GM21360 (cell line): Measurements from ENCODE around the gene PEDS1.
"Not testable (repeated sequence)": the region's sequence is repeated elsewhere in the genome, so short reads cannot be mapped to it uniquely, and the experiment has no call there.

Experiments
- ATAC-seq: cut with Tn5 transposase; IDR thresholded peaks from one replicate; pipeline ENCODE4 v1.9.1; 2021; ENCODE audit warnings: mild to moderate bottlenecking, moderate library complexity; ENCODE audit not compliant: unreplicated experiment

Gene PEDS1

GRCh38 chr20:50136822-50137599 lies 16.5 kb downstream of the PEDS1 start:
- no peak for ATAC-seq

DNA sequence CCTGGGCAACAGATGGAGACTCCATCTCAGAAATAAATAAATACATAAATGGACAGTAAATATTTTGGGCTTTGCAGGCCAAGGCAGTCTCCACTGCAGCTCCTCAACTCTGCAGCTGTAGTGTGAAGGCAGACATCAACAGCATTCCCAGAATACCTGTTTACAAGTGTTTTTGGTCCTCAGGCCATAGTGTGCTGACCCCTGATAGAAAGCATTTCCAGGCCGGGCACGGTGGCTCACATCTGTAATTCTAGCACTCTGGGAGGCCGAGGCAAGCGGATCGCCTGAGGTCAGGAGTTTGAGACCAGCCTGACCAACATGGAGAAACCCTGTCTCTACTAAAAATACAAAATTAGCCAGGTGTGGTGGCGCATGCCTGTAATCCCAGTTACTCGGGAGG lies 18.4 kb downstream of the PEDS1 start:
- ATAC-seq, result not testable (repeated sequence)

DNA sequence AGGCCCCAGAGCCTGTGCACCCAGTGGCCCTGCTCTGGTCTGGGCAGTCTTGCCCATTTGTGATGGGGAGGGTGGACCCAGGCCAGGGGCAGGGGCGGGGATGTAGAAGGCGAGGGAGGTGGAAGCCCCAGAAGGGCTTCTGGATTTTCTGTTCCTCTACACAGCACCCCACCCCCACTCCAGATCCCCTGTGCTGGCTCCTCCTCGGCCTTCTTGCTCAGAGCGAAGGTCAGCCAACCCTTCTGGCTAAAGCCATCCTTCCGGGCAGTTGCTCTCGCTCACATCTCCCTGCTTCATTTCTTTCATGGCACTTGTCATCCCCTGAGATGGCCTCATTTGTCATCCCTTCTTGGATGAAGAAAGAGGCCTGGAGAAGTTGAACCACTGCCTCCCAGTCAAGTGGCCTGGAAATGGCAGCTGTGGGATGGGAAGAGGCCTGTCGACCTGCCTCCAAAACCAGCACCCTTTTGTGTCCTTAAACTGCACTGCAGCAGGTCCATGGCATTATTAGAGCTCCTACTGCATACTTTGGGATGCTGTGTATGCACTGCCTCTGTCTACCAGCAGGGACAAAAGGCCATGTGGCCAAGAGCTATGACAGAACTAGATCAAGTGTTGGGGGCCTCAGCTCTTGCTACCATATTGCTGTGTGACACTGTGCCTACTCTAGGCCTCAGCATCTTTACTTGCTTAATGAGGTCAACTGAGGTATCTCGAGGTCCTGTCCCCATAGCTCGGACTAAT lies 19.9 kb downstream of the PEDS1 start:
- ATAC-seq, result no peak

DNA sequence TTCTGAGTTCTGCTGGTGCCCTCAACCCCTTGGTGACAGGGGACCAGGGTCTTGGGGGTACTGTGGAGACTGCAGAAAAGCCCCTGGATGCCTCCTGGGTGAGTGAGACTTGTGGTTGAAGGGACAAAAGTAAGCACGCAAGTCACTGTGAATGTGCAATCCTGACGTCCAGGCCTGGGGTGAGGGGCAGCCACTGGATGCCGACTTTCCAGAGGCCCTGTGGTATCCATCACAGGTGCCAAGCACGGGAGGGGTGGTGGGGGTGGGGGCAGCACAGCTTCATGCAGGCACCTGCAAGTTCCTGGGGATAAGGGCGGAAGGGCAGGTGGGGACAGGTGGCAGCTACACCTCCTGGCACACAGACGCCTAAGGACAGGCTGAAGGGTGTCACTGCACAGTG lies 20.5 kb downstream of the PEDS1 start:
- no peak for ATAC-seq

DNA sequence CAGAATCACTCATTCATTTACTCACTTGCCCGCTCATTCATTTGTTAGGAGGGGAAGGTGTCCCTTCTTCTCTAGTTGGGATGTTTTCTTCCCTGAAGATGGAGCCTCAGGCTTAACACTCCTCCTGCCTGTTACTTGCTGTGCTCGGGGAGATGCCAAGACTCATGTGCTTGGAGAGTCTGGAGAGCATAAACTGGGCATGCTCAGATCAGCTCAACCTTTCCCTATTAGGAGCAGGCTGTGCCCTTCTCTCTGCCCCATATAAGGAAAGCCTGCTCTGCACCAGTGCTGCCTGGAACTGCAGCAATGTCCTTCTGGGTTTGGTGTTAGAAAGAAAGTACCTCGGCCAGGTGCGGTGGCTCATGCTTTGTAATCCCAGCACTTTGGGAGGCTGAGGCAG lies 22.5 kb downstream of the PEDS1 start:
- ATAC-seq, result no peak

DNA sequence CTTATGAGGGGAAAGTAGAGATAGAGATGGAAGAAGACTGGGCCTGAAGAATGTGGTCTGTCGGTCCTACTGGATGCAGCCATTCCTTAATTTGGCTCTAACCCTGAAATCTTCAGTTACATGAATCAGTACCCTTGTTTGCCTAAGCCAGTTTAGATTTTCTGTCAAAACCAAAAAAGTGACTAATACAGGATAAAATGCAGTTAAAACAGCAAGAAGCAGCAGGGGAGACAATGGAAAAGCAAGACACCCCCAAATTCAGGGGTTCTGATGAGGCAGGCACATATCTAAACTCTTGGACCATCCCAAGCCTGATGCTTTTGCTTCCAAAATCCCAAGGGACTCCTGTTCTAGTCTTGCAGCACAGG lies 23.2 kb downstream of the PEDS1 start:
- no peak for ATAC-seq

DNA sequence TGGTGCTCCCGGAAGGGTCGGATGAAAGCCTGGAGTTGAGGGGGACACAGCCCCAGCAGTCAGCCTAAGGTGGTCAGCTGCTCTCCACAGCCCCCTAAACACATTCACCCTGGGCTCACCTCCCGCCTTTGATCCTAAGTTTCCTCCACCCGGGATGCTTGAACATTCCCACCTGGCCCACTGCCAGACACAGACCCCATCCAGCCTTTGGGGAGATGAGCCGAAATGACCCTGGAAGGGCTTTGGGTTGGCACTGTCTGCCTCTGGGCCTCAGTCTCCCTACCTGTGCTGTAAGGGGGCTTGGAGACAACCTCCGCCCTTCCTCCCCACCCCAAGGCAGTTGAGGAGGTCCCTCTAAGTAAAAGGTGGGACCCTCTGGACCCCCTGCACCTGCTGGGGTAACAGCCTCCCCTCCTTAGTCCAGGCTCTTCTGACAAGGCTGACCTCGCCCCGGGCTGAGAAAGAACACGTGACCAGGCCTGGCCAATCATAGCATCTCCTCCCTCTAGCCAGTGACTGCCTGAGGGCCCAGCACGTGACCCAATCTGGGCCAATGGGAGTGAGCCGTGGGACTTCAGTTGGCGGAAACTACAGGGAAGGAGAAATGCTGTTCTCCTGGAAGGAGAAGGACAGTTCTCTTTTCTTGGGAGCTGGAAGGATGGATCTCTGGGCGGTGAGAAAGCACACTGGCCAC lies 23.7 kb downstream of the PEDS1 start:
- ATAC-seq, result no peak

- ATAC-seq, result no peak
Observed at GRCh38 chr20:50128520-50128905, 25.0 kb downstream of the PEDS1 start.

DNA sequence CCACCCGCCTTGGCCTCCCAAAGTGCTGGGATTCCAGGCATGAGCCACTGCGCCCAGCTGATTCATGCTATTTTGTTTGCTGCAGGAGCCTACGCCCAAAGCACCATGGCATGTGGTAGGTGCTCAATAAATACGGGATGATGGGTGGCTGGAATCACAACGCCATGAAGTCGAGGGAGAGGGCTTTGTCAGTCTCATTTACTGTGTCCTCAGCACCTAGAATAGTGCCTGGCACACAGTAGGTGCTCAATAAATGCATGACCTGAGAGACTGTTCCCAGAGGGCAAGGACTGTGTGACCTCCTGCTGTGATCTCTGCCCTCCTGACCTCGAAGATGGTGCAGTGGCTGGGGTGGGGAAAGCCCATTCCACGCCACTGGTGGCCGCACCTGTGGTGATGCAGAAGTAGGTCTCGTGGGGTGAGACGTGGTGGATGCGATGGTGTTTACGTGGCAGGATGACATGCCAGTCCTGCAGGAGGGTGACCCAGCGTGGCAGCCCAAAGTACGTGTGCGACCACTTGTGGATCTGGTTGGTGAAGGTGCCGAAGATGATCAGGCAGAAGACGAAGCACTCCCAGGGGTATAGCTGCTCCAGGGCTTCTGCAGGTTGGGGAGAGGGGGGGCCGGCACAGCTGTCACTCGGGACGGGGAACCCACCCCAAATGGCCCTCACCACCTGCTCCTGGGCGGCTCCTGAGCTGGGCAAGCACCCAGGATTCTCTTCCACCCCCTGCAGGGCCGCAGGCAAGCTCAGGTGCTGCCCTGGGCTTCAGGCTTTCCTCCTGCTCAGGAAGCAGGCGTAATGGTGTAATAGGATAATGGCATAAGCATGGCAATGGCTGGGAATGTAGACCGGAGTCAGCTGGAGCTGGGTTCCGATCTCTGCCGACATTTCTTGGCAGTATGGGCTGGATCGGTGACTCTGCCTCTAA lies 25.7 kb downstream of the PEDS1 start:
- no peak for ATAC-seq

DNA sequence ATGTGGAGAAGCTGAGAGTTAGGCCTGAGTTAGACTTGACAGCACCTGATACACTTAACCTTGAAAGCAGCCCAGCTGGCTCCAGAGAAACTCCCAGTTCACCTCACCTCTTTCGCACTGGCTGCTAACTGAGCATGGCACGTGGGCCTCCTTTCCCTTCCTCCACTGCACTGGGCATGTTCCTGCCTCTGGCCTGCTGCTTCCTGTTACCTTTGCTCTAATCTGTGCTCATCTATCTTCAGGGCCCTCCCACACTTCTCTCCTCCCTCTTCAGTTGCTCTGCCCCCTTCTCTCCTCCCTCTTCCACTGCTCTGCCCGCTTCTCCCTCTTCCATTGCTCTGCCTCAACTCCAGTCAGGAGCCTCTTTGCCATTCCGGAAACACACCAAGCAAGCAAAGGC lies 26.9 kb downstream of the PEDS1 start:
- no peak for ATAC-seq

GRCh38 chr20:50125279-50125678 lies 28.2 kb downstream of the PEDS1 start:
- no peak for ATAC-seq

DNA sequence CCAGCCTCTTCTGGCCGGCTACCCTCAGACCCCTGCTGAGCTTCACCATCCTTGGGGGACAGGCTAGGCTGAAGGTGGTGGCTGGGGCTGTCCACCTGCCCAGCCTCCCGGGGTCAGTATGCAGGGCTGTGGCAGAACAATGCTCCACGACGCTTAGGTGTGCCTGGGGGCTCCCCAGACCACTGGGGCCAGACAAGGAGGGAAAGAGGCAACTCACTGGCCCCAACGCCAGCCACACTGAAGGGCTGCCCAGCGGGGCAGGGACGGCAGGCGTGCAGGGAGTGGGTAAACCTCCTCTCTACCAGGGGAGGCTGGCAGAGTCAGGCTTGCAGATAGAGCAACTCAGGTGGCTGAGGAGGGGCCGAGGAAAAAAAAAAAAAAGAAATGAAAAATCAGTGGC lies 29.0 kb downstream of the PEDS1 start:
- ATAC-seq, result no peak

DNA sequence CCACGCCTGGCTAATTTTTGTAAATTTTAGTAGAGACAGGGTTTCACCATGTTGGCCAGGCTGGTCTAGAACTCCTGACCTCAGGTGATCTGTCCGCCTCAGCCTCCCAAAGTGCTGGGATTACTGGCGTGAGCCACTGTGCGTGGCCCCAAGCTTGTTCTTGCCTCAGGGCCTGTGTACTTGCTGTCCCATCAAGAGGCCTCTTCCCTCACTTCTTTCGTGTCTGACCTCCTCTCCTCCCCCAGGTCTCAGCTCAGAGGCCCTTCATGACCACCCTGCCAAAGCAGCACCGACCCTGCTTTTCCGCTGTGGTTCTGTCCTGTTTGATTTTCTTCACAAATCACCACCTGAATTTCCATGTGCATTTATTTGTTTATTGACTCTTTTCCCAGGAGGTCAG lies 30.1 kb downstream of the PEDS1 start:
- no peak for ATAC-seq

- no peak for ATAC-seq
Observed at GRCh38 chr20:50122763-50123162, 30.8 kb downstream of the PEDS1 start.

DNA sequence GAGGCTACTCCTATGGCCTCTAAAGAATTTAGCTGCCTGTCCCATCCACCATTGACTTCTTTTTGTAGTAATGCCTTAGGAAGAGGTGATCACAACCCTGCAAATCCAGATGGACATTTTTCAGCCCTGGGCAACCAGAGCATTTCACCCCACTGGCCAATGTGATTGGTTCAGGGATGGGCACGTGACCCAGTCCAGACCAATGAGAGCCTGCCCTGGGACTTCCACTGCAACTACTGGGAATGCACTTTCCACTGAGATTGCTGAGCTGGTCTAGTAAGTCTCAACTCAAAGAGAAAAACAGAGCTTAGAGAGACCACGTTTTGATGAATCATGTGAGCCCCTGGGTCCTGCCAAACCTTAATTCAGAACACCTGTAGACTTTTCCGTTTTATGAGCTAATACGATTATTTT lies 31.7 kb downstream of the PEDS1 start:
- ATAC-seq, result no peak

GRCh38 chr20:50120935-50121693 lies 32.4 kb downstream of the PEDS1 start:
- no peak for ATAC-seq

GRCh38 chr20:50118203-50118602 lies 35.3 kb downstream of the PEDS1 start:
- ATAC-seq, result no peak

DNA sequence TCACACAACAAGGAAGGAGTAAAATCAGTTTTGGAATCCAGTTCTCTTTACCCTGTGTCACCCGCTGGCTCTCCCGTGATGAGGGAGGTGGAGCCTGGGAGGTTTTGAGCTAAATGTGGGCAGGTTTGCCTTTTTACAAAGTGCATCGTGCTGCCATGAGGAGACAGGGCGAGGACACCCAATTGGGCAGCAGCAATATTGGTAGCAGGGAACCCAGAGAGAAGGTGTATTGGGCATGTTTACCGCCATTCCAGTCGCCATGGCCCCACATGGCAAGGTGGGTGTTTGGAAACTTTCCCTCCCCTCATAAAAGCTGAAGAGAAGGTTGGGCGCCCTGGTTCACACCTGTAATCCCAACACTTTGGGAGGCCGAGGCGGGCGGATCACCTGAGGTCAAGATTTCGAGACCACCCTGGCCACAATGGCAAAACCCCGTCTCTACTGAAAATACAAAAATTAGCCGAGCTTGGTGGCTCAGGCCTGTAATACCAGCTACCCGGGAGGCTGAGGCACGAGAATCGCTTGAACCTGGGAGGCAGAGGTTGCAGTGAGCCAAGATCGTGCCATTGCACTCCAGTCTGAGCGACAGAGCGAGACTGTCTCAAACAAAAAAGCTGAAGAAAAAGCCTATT lies 37.0 kb downstream of the PEDS1 start:
- no peak for ATAC-seq

DNA sequence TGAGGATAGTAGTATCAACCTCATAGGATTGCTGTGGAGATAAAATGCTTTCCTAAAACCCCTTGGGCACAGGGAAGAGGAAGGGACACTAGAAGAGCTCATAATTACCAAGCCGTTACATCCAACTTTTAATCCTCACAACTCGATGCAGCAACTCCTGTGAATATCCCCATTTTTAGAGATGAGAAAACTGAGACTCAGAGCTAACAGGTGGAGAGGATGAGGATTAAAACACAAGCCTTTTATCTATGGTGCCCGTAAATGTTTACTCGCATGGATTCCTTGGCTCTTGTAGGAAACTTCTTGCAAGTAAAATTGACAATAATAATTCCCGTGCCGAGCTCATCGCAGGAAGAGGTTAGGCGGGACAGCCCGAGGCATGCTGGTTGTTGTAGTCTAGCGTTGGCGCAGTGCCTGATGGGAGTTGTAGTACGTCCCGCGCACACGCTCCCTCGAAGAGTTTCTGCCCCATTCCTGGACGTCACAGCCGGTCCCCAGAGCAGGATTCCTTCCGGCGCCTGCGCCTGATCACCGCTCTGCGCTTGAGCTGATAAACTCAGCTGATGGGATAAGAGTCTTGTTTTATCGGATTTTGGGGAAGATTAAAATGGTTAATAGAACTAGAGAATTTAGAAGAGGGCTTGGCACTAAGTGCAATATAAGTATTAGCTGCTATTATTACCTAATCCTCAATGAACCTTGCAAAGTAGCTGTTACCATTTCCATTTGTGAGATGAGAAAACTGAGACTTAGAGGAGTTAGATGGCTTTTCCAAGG lies 37.7 kb downstream of the PEDS1 start:
- peak; percentile 75 for ATAC-seq
